K562 (cell line): ENCODE data around the gene PHLPP2. TPM values are rescaled to one million over a fixed set of nuclear protein-coding genes. Genes with fewer than 3 reads are reported as not detected.

Experiments used
- ATAC-seq: fragments of 200-7000 bp; cut with Tn5 transposase; 3 replicates; pipeline ENCODE4 v1.9.1; 2020; ENCODE audit warnings: moderate library complexity
- BruUV-seq: library from RNA; stranded (reverse); fragments of 400-500 nt; replicated peaks from 2 replicates; lab custom pipeline; 2021; lab: Mats Ljungman, UMichigan
- CTCF ChIA-PET: fragments of 300-600 bp; formaldehyde crosslinking; extraction: SDS; loops from one replicate; lab custom pipeline; 2021; ENCODE audit warnings: low intra/inter-chr PET ratio; lab: Yijun Ruan, JAX
- POLR2A ChIA-PET: fragments of 300-600, 350-650 bp; sonication (Branson Sonifier 250); formaldehyde crosslinking; extraction: SDS; loops from one replicate; lab custom pipeline; 2021; ENCODE audit warnings: antibody characterized with exemption, inconsistent platforms; lab: Yijun Ruan, JAX
- DNase-seq, 4 experiments: peaks; one replicate each; pipeline versions ENCODE4 v3.0.0 to v3.0.0-alpha.2; 2011 to 2018; ENCODE audit warnings: low spot score in 3 of 4, mixed read lengths in 3 of 4; ENCODE audit errors: extremely low read depth in 1 of 4
- FAIRE-seq: peaks from 2 replicates; lab custom pipeline; 2011; peaks lifted over from hg19 to GRCh38; lab: Jason Lieb, UNC
- H2AFZ ChIP-seq: 2 replicates; pipeline ENCODE4 v1.6.0; 2011; ENCODE audit warnings: low read depth, low read length, control low read depth, inconsistent platforms
- H3K27ac ChIP-seq: fragments of 200-600 bp; 3 replicates; pipeline ENCODE4 v1.8.0; 2011; ENCODE audit warnings: low read depth, mild to moderate bottlenecking, control low read depth, inconsistent platforms, low read length, moderate library complexity, mixed read lengths; ENCODE audit errors: extremely low read depth
- H3K27me3 ChIP-seq, 2 experiments: fragments of 300-600 bp in 1 of 2; 2 replicates in 1 of 2; 3 replicates in 1 of 2; pipeline versions ENCODE4 v1.6.0 to v1.8.0; 2011; ENCODE audit warnings: inconsistent platforms in 2 of 2, low read length in 2 of 2, mild to moderate bottlenecking in 1 of 2, mixed read lengths in 1 of 2, moderate library complexity in 1 of 2; ENCODE audit not compliant: control insufficient read depth in 2 of 2, insufficient read depth in 2 of 2
- H3K36me3 ChIP-seq: fragments of 300-600 bp; 3 replicates; pipeline ENCODE4 v1.8.0; 2011; ENCODE audit warnings: mild to moderate bottlenecking, low read length, inconsistent platforms; ENCODE audit not compliant: control insufficient read depth, insufficient read depth
- H3K4me1 ChIP-seq, 2 experiments: fragments of 200-600 bp in 1 of 2; replicated peaks in 1 of 2; 2 replicates in 1 of 2; 3 replicates in 1 of 2; pipeline versions ENCODE4 v1.5.1 to v1.8.0; 2011; ENCODE audit warnings: inconsistent platforms in 2 of 2, low read length in 2 of 2, mild to moderate bottlenecking in 1 of 2, mixed read lengths in 1 of 2, moderate library complexity in 1 of 2; ENCODE audit not compliant: control insufficient read depth in 2 of 2, insufficient read depth in 2 of 2
- H3K4me2 ChIP-seq: 2 replicates; pipeline ENCODE4 v1.6.1; 2011; ENCODE audit warnings: low read length, control low read depth, inconsistent platforms, mixed read lengths; ENCODE audit not compliant: insufficient read depth
- H3K4me3 ChIP-seq: fragments of 200-600 bp; sonication (generic), shearing (Covaris generic); 2 replicates; pipeline ENCODE4 v1.5.1; 2016; ENCODE audit warnings: control low read depth, inconsistent platforms
- H3K79me2 ChIP-seq: fragments of 200-600 bp; 3 replicates; pipeline ENCODE4 v1.8.0; 2011; ENCODE audit warnings: low read length, inconsistent platforms; ENCODE audit not compliant: control insufficient read depth, insufficient read depth
- H3K9ac ChIP-seq, 2 experiments: 2 replicates each; pipeline versions ENCODE4 v1.6.0 to v1.6.1; 2011; ENCODE audit warnings: low read depth in 2 of 2, low read length in 2 of 2, control low read depth in 1 of 2, inconsistent platforms in 1 of 2, mild to moderate bottlenecking in 1 of 2, mixed read lengths in 1 of 2; ENCODE audit not compliant: insufficient read depth in 1 of 2
- H3K9me1 ChIP-seq: one replicate; pipeline ENCODE4 v1.6.0; 2011; ENCODE audit warnings: inconsistent platforms, mild to moderate bottlenecking, low read length, moderate library complexity; ENCODE audit not compliant: control insufficient read depth, insufficient read depth
- H3K9me3 ChIP-seq: replicated peaks from 2 replicates; pipeline ENCODE4 v1.5.1; 2011; ENCODE audit warnings: low read depth, low read length, inconsistent platforms; ENCODE audit not compliant: control insufficient read depth, insufficient read depth
- H4K20me1 ChIP-seq: replicated peaks from 2 replicates; pipeline ENCODE4 v1.6.1; 2011; ENCODE audit warnings: low read length, inconsistent platforms, mixed read lengths; ENCODE audit not compliant: control insufficient read depth, insufficient read depth
- C11orf30 ChIP-seq: fragments of 450-650 bp; IDR thresholded peaks from 2 replicates; pipeline ENCODE4 v1.6.1; 2016; ENCODE audit warnings: low read depth, mild to moderate bottlenecking
- MAFF ChIP-seq: IDR thresholded peaks from 2 replicates; pipeline ENCODE4 v1.6.1; 2012; ENCODE audit warnings: low read length, improper control_type of control experiment
- MAFG ChIP-seq: fragments of 450-650 bp; conservative IDR thresholded peaks from 2 replicates; pipeline ENCODE4 v1.6.1; 2016; ENCODE audit warnings: missing genetic modification characterization, missing compliant biosample characterization
- MAFK ChIP-seq: IDR thresholded peaks from 2 replicates; pipeline ENCODE4 v1.6.1; 2011; ENCODE audit warnings: low read length, improper control_type of control experiment
- NELFE ChIP-seq: IDR thresholded peaks from 2 replicates; pipeline ENCODE4 v1.6.1; 2011; ENCODE audit warnings: mild to moderate bottlenecking; ENCODE audit not compliant: insufficient read depth, insufficient read length
- RAD51 ChIP-seq: fragments of 450-650 bp; IDR thresholded peaks from 2 replicates; pipeline ENCODE4 v1.7.1; 2016; ENCODE audit warnings: low read depth, mild to moderate bottlenecking, borderline replicate concordance
- RBFOX2 ChIP-seq: fragments of 200-400 bp; formaldehyde crosslinking; IDR thresholded peaks from 2 replicates; pipeline ENCODE4 v1.6.1; 2017; ENCODE audit warnings: low read depth, mild to moderate bottlenecking, low read length, moderate library complexity
- ZNF316 ChIP-seq: fragments of 450-650 bp; IDR thresholded peaks from 2 replicates; pipeline ENCODE4 v1.6.1; 2016
- WGBS: fragments of 100-300 bp; shearing (Covaris generic); methylation state at CpG from one replicate; pipeline ENCODE4 v1.1.6; 2016; ENCODE audit warnings: low coverage, mixed read lengths; ENCODE audit not compliant: insufficient coverage; ENCODE audit errors: missing lambda C conversion rate; 5-methylcytosine and 5-hydroxymethylcytosine counted together
- in situ Hi-C: fragments of 300-500 bp; cut with MboI; formaldehyde crosslinking; loops from 4 replicates; pipeline ENCODE4 v1.15.0; 2018; ENCODE audit warnings: inconsistent platforms, mixed read lengths
- intact Hi-C: fragments of 100-400 bp; cut with micrococcal nuclease; formaldehyde crosslinking; loops from 2 replicates; pipeline ENCODE4 v1.14.2; 2022
- polyA plus RNA-seq, 8 experiments: library from polyadenylated mRNA; depleted of rRNA in 4 of 8; stranded (reverse) in 5 of 8; unstranded in 3 of 8; fragments of >200 nt; fragmentation: Nextera tagmentation in 2 of 8; fragmentation: Illumina TruSeq in 1 of 8; extraction: Ambion mirVana in 2 of 8; extraction: Trizol in 1 of 8; gene quantifications; 2 replicates each; pipeline versions ENCODE4 v1.2.1 to v1.2.3, GENCODE V29; 2011 to 2014; ENCODE audit warnings: inconsistent platforms in 1 of 8, missing spikeins in 1 of 8
- total RNA-seq, 7 experiments: library from RNA; depleted of rRNA in 6 of 7; stranded (reverse); fragments of >200 nt in 6 of 7; fragmentation: Illumina TruSeq in 2 of 7; extraction: Trizol in 2 of 7; gene quantifications; 2 replicates each; pipeline versions ENCODE4 v1.2.1 to v1.2.3, GENCODE V29; 2011 to 2021; ENCODE audit warnings: low replicate concordance in 1 of 7
- TF ChIP-seq, protein P1 (sequence below), 2 experiments: fragments of 450-650 bp; conservative IDR thresholded peaks; 2 replicates each; pipeline ENCODE4 v1.6.1; 2017; ENCODE audit warnings: mild to moderate bottlenecking in 2 of 2, moderate library complexity in 2 of 2
- TF ChIP-seq, protein P2 (sequence below): fragments of 450-650 bp; formaldehyde crosslinking; IDR thresholded peaks from 2 replicates; pipeline ENCODE4 v1.4.0; 2020; ENCODE audit warnings: mild to moderate bottlenecking, mixed read lengths
- TF ChIP-seq, protein P3 (sequence below): fragments of 150-350 bp; conservative IDR thresholded peaks from 2 replicates; pipeline ENCODE4 v1.6.1; 2014; ENCODE audit warnings: low read length
- TF ChIP-seq, protein P4 (sequence below): sonication (generic); formaldehyde crosslinking; IDR thresholded peaks from 2 replicates; pipeline ENCODE4 v1.5.0; 2020; ENCODE audit warnings: missing genetic modification reagents

Gene PHLPP2
- total and polyA plus RNA-seq, 9 of the 15 experiments (the other 6 are each of a cell fraction or from before 2014, with no cell fraction given), result 0.60 to 7.1 (median 2.6) TPM

DNA sequence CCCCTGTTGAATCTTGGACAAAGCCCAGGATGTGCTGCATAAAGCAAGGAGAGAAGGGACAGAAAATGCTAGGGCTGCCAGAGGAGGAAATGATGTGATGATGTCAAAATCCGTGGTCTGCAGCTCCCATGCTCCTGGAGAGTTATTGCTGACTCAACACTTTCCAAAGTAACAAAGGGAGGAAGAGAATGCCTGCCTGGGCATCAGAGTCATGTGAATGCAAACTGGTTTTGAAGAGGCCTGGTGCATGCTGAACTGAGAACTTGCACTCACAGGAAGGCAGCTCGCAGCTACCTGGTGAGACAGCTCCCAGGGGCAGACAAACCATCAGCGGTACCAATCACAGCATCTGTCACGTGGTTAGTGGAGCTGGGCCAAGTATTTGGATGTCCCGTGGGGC lies 95.7 kb downstream of the PHLPP2 start:
- H3K4me3 ChIP-seq, result no peak overlapping the region
- POLR2A ChIA-PET, result interaction anchor here (1.2 to 1.6 kb wide), 2 partner anchors 11 to 17 kb away, joined by 3 read pairs; no protein-coding TSS in a partner anchor
- H3K27ac ChIP-seq, result no peak overlapping the region
- H3K36me3 ChIP-seq, result no peaks in the 10 kb centered on the region
- in situ Hi-C loops, result no loop called here
- ATAC-seq, result no peak
- peaks cover 0 to 14% of the 10 kb centered on the region in 2 experiments; a peak in 2 of 5 replicates for H3K4me1 ChIP-seq
- no peak overlapping the region for H2AFZ ChIP-seq
- no peaks in the 10 kb centered on the region for H3K9me1 ChIP-seq
- no TSS peak for BruUV-seq
- no peak for FAIRE-seq
- CTCF ChIA-PET, result no interaction called here
- no peaks in the 10 kb centered on the region for H4K20me1 ChIP-seq
- DNase-seq, result no peak
- no peaks in the 10 kb centered on the region for H3K79me2 ChIP-seq
- TF ChIP-seq RBFOX2, result no peak
- TF ChIP-seq RAD51, result peak; percentile 20; the same call in 1 of the 2 replicates
- peak; percentile 97 for TF ChIP-seq ZNF316
- peak; percentile 98 for TF ChIP-seq MAFF
- TF ChIP-seq MAFK, result peak; percentile 99
- TF ChIP-seq, protein P1, sequence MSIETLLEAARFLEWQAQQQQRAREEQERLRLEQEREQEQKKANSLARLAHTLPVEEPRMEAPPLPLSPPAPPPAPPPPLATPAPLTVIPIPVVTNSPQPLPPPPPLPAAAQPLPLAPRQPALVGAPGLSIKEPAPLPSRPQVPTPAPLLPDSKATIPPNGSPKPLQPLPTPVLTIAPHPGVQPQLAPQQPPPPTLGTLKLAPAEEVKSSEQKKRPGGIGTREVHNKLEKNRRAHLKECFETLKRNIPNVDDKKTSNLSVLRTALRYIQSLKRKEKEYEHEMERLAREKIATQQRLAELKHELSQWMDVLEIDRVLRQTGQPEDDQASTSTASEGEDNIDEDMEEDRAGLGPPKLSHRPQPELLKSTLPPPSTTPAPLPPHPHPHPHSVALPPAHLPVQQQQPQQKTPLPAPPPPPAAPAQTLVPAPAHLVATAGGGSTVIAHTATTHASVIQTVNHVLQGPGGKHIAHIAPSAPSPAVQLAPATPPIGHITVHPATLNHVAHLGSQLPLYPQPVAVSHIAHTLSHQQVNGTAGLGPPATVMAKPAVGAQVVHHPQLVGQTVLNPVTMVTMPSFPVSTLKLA (conservative IDR thresholded peaks at IDR 0.05), result no peak
- TF ChIP-seq NELFE, result no peak
- TF ChIP-seq, protein P2, sequence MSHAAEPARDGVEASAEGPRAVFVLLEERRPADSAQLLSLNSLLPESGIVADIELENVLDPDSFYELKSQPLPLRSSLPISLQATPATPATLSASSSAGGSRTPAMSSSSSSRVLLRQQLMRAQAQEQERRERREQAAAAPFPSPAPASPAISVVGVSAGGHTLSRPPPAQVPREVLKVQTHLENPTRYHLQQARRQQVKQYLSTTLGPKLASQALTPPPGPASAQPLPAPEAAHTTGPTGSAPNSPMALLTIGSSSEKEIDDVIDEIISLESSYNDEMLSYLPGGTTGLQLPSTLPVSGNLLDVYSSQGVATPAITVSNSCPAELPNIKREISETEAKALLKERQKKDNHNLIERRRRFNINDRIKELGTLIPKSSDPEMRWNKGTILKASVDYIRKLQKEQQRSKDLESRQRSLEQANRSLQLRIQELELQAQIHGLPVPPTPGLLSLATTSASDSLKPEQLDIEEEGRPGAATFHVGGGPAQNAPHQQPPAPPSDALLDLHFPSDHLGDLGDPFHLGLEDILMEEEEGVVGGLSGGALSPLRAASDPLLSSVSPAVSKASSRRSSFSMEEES (CRISPR knock-in tag), result peak; percentile 40
- peak; percentile 96 for TF ChIP-seq MAFG
- TF ChIP-seq C11orf30, result peak; percentile 94
- TF ChIP-seq, protein P3, sequence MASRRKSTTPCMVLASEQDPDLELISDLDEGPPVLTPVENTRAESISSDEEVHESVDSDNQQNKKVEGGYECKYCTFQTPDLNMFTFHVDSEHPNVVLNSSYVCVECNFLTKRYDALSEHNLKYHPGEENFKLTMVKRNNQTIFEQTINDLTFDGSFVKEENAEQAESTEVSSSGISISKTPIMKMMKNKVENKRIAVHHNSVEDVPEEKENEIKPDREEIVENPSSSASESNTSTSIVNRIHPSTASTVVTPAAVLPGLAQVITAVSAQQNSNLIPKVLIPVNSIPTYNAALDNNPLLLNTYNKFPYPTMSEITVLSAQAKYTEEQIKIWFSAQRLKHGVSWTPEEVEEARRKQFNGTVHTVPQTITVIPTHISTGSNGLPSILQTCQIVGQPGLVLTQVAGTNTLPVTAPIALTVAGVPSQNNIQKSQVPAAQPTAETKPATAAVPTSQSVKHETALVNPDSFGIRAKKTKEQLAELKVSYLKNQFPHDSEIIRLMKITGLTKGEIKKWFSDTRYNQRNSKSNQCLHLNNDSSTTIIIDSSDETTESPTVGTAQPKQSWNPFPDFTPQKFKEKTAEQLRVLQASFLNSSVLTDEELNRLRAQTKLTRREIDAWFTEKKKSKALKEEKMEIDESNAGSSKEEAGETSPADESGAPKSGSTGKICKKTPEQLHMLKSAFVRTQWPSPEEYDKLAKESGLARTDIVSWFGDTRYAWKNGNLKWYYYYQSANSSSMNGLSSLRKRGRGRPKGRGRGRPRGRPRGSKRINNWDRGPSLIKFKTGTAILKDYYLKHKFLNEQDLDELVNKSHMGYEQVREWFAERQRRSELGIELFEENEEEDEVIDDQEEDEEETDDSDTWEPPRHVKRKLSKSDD, result no peak
- TF ChIP-seq, protein P4, sequence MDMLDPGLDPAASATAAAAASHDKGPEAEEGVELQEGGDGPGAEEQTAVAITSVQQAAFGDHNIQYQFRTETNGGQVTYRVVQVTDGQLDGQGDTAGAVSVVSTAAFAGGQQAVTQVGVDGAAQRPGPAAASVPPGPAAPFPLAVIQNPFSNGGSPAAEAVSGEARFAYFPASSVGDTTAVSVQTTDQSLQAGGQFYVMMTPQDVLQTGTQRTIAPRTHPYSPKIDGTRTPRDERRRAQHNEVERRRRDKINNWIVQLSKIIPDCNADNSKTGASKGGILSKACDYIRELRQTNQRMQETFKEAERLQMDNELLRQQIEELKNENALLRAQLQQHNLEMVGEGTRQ, result peak; percentile 21; the same call in 1 of the 2 replicates
- intact Hi-C loops, result no loop called here
- no peak overlapping the region for H3K9ac ChIP-seq
- no peaks in the 10 kb centered on the region for H3K9me3 ChIP-seq
- no peak overlapping the region for H3K4me2 ChIP-seq
- WGBS, result 3% methylated on average over 5 of the region's 5 CpGs
- H3K27me3 ChIP-seq, result peaks cover 16 to 34% of the 10 kb centered on the region in 2 experiments; a peak in 4 of 5 replicates
